Stomach (tissue), 9 donors: ENCODE measurements around the gene CCDC83. TPM values are rescaled to one million over a fixed set of nuclear protein-coding genes. Genes with fewer than 3 reads are reported as not detected.
"Not testable (repeated sequence)": the region's sequence is repeated elsewhere in the genome, so short reads cannot be mapped to it uniquely, and the experiment has no call there.

Source experiments
- DNase-seq, 2 donors: peaks; one replicate each; pipeline versions ENCODE4 v3.0.0 to v3.0.0-alpha.2; 2013 to 2019
- H3K27ac ChIP-seq, 5 donors: fragments of 200-600 bp in 4 of 5; sonication (generic) in 4 of 5; one replicate each; pipeline ENCODE4 v1.5.1; 2013 to 2019; ENCODE audit warnings: mild to moderate bottlenecking in 1 of 5, moderate library complexity in 1 of 5
- H3K27me3 ChIP-seq, 3 donors: fragments of 200-600 bp; sonication (generic); one replicate each; pipeline ENCODE4 v1.5.1; 2017 to 2019; ENCODE audit warnings: mixed run types in 1 of 3
- H3K36me3 ChIP-seq, 4 donors: fragments of 200-600 bp; sonication (generic); 1 replicate in 3 of 4; 2 replicates in 1 of 4; pipeline ENCODE4 v1.5.1; 2016 to 2019
- H3K4me1 ChIP-seq, 4 donors: fragments of 200-600 bp; sonication (generic); one replicate each; pipeline ENCODE4 v1.5.1; 2016 to 2019
- H3K4me3 ChIP-seq, 4 donors: fragments of 200-600 bp; sonication (generic) in 3 of 4; one replicate each; pipeline ENCODE4 v1.5.1; 2016 to 2019; ENCODE audit warnings: mild to moderate bottlenecking in 1 of 4
- H3K9me3 ChIP-seq, 4 donors: fragments of 200-600 bp; sonication (generic); one replicate each; pipeline ENCODE4 v1.5.1; 2016 to 2019
- EP300 ChIP-seq: sonication (generic); formaldehyde crosslinking; IDR thresholded peaks from one replicate; pipeline ENCODE4 v1.6.1; 2017; ENCODE audit warnings: antibody characterized with exemption
- POLR2A ChIP-seq, 4 donors: fragments of 450-650 bp; IDR thresholded peaks; one replicate each; pipeline ENCODE4 v1.6.1; 2016; ENCODE audit warnings: antibody characterized with exemption in 4 of 4, control low read depth in 2 of 4, mild to moderate bottlenecking in 1 of 4, moderate library complexity in 1 of 4
- POLR2AphosphoS5 ChIP-seq, 3 donors: sonication (generic); formaldehyde crosslinking; IDR thresholded peaks; one replicate each; pipeline ENCODE4 v1.6.1; 2016; ENCODE audit warnings: antibody characterized with exemption in 3 of 3
- WGBS, 5 donors: extraction: QIAGEN DNeasy Blood & Tissue Kit in 3 of 5; methylation state at CpG; one replicate each; pipeline versions ENCODE4 v1.1.5 to v1.1.7; 2013 to 2018; 5-methylcytosine and 5-hydroxymethylcytosine counted together
- intact Hi-C: fragments of 100-400 bp; cut with DNase I; formaldehyde crosslinking; loops from one replicate; pipeline ENCODE4 v1.15.1; 2023; ENCODE audit warnings: low total_unique reads
- polyA plus RNA-seq, 3 donors: library from polyadenylated mRNA; stranded (reverse); fragments of 200-250 nt; gene quantifications; one replicate each; pipeline ENCODE4 v1.2.3, GENCODE V29; 2013
- total RNA-seq, 5 donors: library from RNA; depleted of rRNA; stranded (reverse); fragments of >200 nt; gene quantifications; one replicate each; pipeline versions ENCODE4 v1.1.0 to v1.2.3, GENCODE V29; 2014 to 2016
- TF ChIP-seq, protein P1 (sequence below), 7 experiments: fragments of 450-650 bp in 4 of 7; fragments of 200-600 bp in 3 of 7; sonication (generic) in 3 of 7; IDR thresholded peaks; one replicate each; pipeline ENCODE4 v1.5.1; 2016 to 2019; ENCODE audit warnings: antibody characterized with exemption in 7 of 7, control low read depth in 2 of 7, mild to moderate bottlenecking in 1 of 7
- donor health status: healthy with polysubstance abuse.
- donor health status: Bipolar disorder and iron deficiency.
- donor health status: healthy.

The CCDC83 gene
- total and polyA plus RNA-seq, 8 donors: 0.45 to 2.6 TPM; not detected in 6

DNA sequence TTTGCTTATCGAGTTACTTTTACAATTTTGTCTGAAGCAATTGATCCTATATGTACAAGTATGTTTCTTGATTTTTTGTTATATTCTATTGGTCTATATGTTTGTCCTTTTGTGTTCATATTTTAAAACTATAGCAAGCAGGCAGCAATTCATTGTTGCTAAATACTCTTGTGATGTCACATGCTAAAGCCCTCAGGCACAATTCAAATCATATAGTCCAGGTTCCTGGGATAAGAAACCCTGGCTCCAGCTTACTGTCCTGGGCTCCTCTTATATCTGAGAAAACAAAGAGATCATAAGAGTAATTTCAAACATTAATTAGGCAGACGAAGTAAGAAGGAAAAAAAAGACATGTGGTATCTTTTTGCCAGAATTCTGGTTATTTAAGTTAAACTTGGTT is 6.6 kb upstream of the CCDC83 start:
- DNase-seq: no peak
- no peak overlapping the region for H3K4me3 ChIP-seq
- peaks cover 0 to 7% (median 2%) of the 10 kb centered on the region in 4 donors for H3K9me3 ChIP-seq
- H3K36me3 ChIP-seq: no peaks in the 10 kb centered on the region
- 95 to 97% (median 96%) methylated on average over 2 of the region's 2 CpGs for WGBS, 5 donors
- H3K4me1 ChIP-seq: peaks cover 0 to 13% (median 3%) of the 10 kb centered on the region in 4 donors
- intact Hi-C loops: no loop called here
- H3K27ac ChIP-seq: no peak overlapping the region
- TF ChIP-seq, protein P1, sequence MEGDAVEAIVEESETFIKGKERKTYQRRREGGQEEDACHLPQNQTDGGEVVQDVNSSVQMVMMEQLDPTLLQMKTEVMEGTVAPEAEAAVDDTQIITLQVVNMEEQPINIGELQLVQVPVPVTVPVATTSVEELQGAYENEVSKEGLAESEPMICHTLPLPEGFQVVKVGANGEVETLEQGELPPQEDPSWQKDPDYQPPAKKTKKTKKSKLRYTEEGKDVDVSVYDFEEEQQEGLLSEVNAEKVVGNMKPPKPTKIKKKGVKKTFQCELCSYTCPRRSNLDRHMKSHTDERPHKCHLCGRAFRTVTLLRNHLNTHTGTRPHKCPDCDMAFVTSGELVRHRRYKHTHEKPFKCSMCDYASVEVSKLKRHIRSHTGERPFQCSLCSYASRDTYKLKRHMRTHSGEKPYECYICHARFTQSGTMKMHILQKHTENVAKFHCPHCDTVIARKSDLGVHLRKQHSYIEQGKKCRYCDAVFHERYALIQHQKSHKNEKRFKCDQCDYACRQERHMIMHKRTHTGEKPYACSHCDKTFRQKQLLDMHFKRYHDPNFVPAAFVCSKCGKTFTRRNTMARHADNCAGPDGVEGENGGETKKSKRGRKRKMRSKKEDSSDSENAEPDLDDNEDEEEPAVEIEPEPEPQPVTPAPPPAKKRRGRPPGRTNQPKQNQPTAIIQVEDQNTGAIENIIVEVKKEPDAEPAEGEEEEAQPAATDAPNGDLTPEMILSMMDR (IDR thresholded peaks at IDR 0.05): no peak
- TF ChIP-seq POLR2A (IDR thresholded peaks at IDR 0.05) (no peak), POLR2AphosphoS5 (IDR thresholded peaks at IDR 0.05) (no peak), EP300 (no peak)
- no peaks in the 10 kb centered on the region for H3K27me3 ChIP-seq

DNA sequence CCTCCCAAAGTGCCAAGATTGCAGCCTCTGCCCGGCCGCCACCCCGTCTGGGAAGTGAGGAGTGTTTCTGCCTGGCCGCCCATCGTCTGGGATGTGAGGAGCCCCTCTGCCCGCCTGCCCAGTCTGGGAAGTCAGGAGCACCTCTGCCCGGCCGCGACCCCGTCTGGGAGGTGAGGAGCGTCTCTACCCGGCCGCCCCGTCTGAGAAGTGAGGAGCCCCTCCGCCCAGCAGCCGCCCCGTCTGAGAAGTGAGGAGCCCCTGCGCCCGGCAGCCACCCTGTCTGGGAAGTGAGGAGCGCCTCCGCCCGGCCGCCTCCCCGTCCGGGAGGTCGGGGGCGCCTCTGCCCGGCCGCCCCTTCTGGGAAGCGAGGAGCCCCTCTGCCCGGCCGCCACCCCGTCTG is 2.4 kb upstream of the CCDC83 start:
- peaks cover 7 to 18% (median 11%) of the 10 kb centered on the region in 4 donors for H3K4me1 ChIP-seq
- intact Hi-C loops: loop anchor here (10.0 kb wide), 2 partner anchors 362 to 432 kb away; no protein-coding TSS in a partner anchor
- H3K9me3 ChIP-seq, DNase-seq, H3K4me3 ChIP-seq, H3K27ac ChIP-seq, H3K27me3 ChIP-seq, H3K36me3 ChIP-seq: not testable (repeated sequence)
- 95 to 99% (median 98%) methylated on average over 24 to 33 of the region's 33 CpGs for WGBS, 5 donors

DNA sequence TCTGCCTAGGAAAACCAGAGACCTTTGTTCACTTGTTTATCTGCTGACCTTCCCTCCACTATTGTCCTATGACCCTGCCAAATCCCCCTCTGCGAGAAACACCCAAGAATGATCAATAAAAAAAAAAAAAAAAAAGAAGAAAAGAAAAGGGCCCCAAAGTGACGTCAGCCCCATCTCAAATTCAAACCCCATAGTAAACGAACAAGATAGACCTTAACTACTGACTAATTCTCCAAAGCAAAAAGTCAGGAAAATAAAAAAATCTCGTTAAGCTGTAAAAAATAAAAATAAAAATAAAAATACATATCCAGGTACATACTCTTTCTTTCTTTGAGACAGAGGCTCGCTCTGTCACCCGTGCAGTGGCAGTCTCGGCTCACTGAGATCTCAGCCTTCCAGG is 1.6 kb upstream of the CCDC83 start:
- intact Hi-C loops: loop anchor here (10.0 kb wide), 2 partner anchors 361 to 431 kb away; no protein-coding TSS in a partner anchor
- H3K4me3 ChIP-seq, H3K9me3 ChIP-seq, H3K36me3 ChIP-seq, DNase-seq, H3K27ac ChIP-seq, H3K27me3 ChIP-seq: not testable (repeated sequence)
- H3K4me1 ChIP-seq: peaks cover 7 to 18% (median 11%) of the 10 kb centered on the region in 4 donors
- 85 to 97% (median 91%) methylated on average over 5 to 7 of the region's 7 CpGs for WGBS, 5 donors

DNA sequence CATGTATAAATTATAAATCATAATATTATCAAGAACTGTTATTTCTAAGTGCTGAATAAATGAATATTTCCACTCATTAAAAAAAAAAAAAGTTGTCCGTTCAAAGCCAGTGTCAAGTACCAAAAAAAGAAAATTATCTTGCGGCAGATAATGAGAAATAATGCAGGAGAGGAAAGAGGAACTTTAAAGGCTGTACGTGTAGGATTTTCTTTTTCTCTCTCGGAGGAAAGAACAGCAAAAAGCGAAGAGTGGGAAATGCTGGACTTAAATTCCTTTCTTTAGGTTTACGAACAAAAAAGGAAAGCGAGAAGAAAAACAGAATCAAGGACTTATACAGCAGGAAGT is 999 bp upstream of the CCDC83 start:
- H3K27ac ChIP-seq: peak overlapping the region; percentile 84 to 95 (median 87)
- TF ChIP-seq, protein P1 (IDR thresholded peaks at IDR 0.05): no peak
- no peak for TF ChIP-seq EP300
- no peak for TF ChIP-seq POLR2A (IDR thresholded peaks at IDR 0.05)
- TF ChIP-seq POLR2AphosphoS5 (IDR thresholded peaks at IDR 0.05): no peak
- H3K27me3 ChIP-seq: no peaks in the 10 kb centered on the region
- WGBS, 5 donors: 11 to 35% (median 23%) methylated on average over 7 of the region's 7 CpGs
- intact Hi-C loops: loop anchor here (10.0 kb wide), 2 partner anchors 361 to 431 kb away; no protein-coding TSS in a partner anchor
- peaks cover 0 to 7% (median 0%) of the 10 kb centered on the region in 4 donors for H3K9me3 ChIP-seq
- H3K36me3 ChIP-seq: no peaks in the 10 kb centered on the region
- H3K4me3 ChIP-seq: peak overlapping the region; percentile 45 to 66 (median 50)
- H3K4me1 ChIP-seq: peaks cover 7 to 18% (median 11%) of the 10 kb centered on the region in 4 donors
- DNase-seq: no peak

DNA sequence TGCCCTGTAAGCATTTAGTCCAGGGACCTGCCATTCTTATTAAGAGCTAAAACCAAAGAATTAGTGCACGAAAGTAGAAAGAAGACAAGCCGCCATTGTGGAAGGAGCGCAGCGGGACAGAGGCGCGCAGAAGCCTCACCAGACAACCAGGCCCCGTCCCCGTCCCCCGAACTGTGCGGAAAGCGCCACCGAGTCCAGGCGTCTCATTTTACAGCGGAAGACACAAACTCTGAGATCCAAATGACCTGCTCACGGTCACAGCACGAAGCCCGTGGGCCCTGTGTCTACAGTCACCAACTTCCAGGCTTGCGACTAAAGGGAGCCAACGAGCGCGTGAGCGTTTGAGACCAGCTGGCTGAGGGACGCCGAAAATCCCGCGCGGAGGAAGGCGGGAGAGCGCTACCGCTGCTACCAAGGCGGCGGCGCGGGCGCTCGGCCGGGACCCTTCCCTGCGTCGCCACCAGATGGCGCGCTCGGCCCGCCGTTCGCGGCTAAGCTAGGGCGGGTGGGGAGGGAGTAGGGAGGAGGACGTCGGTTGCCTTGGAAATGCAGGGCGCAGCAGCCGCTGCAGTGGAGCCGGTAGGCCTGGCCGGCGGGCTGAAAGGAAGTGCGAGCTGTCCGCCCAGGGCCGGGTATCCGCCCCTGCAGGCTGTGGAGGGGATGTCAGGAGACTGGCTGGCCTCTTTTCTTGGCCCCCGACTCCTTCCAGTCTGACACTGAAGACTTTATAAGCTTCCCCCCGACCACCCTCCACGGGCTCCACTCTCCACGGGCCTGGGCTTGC is 434 bp upstream of the CCDC83 start:
- intact Hi-C loops: loop anchor here (10.0 kb wide), 2 partner anchors 360 to 430 kb away; no protein-coding TSS in a partner anchor
- H3K36me3 ChIP-seq: no peaks in the 10 kb centered on the region
- H3K9me3 ChIP-seq: peaks cover 0 to 7% (median 0%) of the 10 kb centered on the region in 4 donors
- 0 to 1% (median 1%) methylated on average over 25 to 62 of the region's 62 CpGs for WGBS, 5 donors
- peak; percentile 94 to 98 for DNase-seq
- TF ChIP-seq, protein P1 (IDR thresholded peaks at IDR 0.05): peak in 6 of 7 experiments; percentile 40 to 98 (median 94)
- TF ChIP-seq POLR2A (IDR thresholded peaks at IDR 0.05): peak in 1 of 4 donors; percentile 11
- TF ChIP-seq EP300: no peak
- peak in 2 of 3 donors; percentile 59 to 85 for TF ChIP-seq POLR2AphosphoS5 (IDR thresholded peaks at IDR 0.05)
- peak overlapping the region; percentile 84 to 95 (median 87) for H3K27ac ChIP-seq
- H3K27me3 ChIP-seq: no peaks in the 10 kb centered on the region
- H3K4me1 ChIP-seq: peaks cover 7 to 18% (median 11%) of the 10 kb centered on the region in 4 donors
- H3K4me3 ChIP-seq: peak overlapping the region; percentile 45 to 66 (median 50)
